ENCODE measurements around the gene ADRA2B.

- TF ChIP-seq CTCF (IDR thresholded peaks at IDR 0.05), result no peak
- no peak for TF ChIP-seq POLR2A (IDR thresholded peaks at IDR 0.05)
- TF ChIP-seq EP300 (IDR thresholded peaks at IDR 0.05), result no peak
- TF ChIP-seq POLR2AphosphoS5 (IDR thresholded peaks at IDR 0.05), result no peak
Observed at GRCh38 chr2:96091141-96091710, 25.1 kb downstream of the ADRA2B start.

All from upper lobe of left lung (tissue), 4 donors.